GDM1 (cell line): Measurements from ENCODE around the gene ZNF418.
"Not testable (repeated sequence)": the region's sequence is repeated elsewhere in the genome, so short reads cannot be mapped to it uniquely, and the experiment has no call there.

Experiments
- DNase-seq: peaks from one replicate; lab custom pipeline; 2025; lab: John Stamatoyannopoulos, UW

Gene ZNF418

GRCh38 chr19:57888560-57889231 is 46.5 kb downstream of the ZNF418 start, which contains the start of gene ZNF814:
Gene ZNF814, minus strand, starts transcription at chr19:57889037. Its CDS starts 235 bp downstream, at chr19:57888802.
- DNase-seq: no peak

DNA sequence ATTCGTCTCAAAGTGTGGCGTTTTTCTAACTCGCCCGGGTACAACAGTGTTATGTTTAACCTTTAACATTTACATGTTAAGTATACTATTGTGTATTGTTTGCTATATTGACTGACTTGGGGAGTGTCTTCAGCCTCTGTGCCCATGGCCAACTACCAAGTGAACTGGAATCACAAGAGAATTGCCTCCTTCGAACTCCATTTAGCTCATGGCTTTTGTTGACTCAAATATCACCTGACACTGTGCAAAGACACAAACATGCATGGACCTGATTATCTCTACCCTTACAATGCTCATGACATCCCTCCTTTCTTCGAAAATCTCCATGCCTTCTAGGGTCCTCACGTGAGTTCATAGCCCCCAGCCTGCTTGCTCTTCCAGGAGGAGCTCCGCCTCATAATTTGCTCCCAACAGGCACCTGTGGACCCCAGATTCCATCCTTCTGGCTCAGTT is 47.1 kb downstream of the ZNF418 start:
- no peak for DNase-seq

DNA sequence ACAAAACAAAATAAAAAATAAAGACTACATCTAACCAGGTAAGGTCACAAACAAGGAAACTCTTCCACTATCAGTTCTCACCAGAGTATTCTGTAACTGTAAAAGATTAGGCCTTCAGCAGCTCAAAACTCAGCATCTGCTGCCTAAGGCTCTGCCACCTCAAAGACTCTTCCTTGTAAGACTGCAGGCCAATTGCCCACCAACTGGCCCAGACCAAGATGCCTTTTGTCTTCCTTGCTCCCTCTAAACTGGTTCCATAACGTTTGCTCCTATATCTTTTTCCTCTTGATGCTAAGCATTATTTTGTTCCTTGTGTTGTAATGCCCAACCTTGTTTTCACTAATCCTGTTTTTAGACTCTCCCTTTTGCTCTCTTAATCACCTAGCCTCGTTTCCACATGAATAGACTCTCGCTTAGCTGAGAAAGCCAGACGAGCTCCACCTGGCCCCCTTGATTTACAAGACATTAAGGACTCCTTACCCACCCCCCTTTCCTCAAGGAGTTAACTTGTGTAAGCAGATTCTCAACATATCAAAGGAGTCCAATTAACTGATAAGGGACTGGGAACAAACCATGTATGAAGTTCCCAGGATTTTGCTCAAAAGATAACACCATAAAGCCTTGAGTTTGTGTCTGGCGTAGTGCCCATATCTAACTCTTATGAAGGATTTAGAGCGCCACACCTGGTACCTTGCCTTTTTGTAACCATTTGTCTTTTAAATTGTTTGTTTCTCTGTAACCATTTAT is 47.8 kb downstream of the ZNF418 start:
- DNase-seq: no peak

DNA sequence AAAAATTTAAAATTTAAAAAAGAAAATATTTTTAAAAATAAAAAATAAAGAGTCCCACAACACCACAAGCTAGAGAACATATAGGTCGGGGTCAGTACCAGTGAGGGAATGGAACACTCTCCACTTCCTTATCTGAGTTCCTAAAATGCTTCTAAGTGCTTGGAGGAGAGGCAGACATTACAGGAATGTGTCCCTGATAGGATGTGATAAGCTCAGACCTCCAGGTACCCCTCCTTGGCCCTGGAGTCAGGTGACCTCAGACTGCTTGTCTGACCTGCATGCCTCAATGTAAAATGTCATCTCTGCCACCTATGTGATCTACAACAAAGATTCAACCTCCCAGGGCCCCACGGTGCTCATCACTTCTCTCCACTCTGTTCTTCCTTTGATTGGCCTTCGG is 49.2 kb downstream of the ZNF418 start:
- no peak for DNase-seq

DNA sequence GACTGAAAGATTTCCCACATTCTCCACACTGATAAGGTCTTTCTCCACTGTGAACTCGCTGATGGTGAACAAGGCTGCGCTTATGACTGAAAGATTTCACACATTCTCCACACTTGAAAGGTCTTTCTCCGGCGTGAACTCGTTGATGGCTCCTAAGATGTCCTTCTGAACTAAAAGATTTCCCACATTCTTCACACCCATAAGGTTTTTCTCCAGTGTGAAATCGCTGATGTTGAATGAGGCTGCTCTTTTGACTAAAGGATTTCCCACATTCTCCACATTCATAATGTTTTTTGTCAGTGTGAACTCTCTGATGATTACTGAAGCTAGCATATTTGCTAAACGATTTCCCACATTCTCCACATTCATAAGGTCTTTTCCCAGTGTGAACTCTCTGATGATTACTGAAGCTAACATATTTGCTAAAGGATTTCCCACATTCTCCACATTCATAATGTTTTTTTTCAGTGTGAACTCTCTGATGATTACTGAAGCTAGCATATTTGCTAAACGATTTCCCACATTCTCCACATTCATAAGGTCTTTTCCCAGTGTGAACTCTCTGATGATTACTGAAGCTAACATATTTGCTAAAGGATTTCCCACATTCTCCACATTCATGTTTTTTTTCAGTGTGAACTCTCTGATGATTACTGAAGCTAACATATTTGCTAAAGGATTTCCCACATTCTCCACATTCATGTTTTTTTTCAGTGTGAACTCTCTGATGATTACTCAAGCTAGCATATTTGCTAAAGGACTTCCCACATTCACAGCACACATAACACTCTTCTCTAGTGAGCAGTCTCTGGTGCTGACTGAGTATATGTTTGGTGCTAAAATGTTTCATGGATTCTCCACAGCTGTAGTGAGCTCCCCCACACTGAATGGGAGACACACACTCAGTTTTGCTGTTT is 61.1 kb downstream of the ZNF418 start:
- not testable (repeated sequence) for DNase-seq

GRCh38 chr19:57872450-57872849 is 62.8 kb downstream of the ZNF418 start:
- no peak for DNase-seq
